ENCODE data around the gene ZNF423.
A peak's percentile ranks its signal among the peaks of the same experiment; 100 is the strongest.

ZNF423 gene

DNA sequence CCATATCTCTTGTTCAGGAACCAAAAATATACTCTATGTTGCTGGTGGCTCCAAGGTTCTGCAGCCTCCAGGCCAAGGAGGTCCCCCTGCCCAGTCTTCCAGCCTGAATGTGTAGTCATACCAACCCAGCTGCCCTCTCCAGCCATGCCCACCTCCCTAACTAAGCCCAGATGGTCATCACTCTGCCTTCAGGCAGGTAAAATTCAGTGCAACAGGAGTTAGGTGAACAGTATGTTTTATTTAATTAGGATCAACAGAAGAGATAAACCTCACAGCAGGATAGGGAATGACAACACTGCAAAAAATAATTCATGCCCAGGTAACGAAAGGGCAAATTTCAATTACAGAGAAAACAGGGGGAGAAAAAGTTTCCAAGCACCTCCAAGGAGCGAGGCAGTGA is 9.1 kb downstream of the ZNF423 start:
- 81% methylated on average over 2 of the region's 2 CpGs for WGBS
- Histone ChIP-seq H3K36me3 (ENCODE audit: insufficient read depth, low read length) (peaks cover 7% of the 10 kb centered on the region; the same call in 1 of the 2 replicates), H3K9ac (ENCODE audit: low read depth, low read length) (no peak overlapping the region), H3K4me1 (ENCODE audit: insufficient read depth, low read length) (peaks cover 61% of the 10 kb centered on the region), H3K27ac (ENCODE audit: low read depth, low read length) (no peak overlapping the region), H3K27me3 (ENCODE audit: insufficient read depth, low read length) (no peaks in the 10 kb centered on the region), H3K4me3 (ENCODE audit: low read length) (no peak overlapping the region), H3K9me3 (ENCODE audit: insufficient read depth, low read depth, low read length) (no peaks in the 10 kb centered on the region)

- Histone ChIP-seq H3K9me3 (ENCODE audit: insufficient read depth, low read depth, low read length) (no peaks in the 10 kb centered on the region), H3K4me1 (ENCODE audit: insufficient read depth, low read length) (peaks cover 42% of the 10 kb centered on the region), H3K27me3 (ENCODE audit: insufficient read depth, low read length) (no peaks in the 10 kb centered on the region), H3K27ac (ENCODE audit: low read depth, low read length) (no peak overlapping the region), H3K36me3 (ENCODE audit: insufficient read depth, low read length) (peaks cover 7% of the 10 kb centered on the region; the same call in 1 of the 2 replicates), H3K4me3 (ENCODE audit: low read length) (no peak overlapping the region), H3K9ac (ENCODE audit: low read depth, low read length) (no peak overlapping the region)
- WGBS: 54% methylated on average over 6 of the region's 6 CpGs
Measured at GRCh38 chr16:49844359-49844758, 11.6 kb downstream of the ZNF423 start.

GRCh38 chr16:49843758-49844157 is 12.2 kb downstream of the ZNF423 start:
- H3K9ac ChIP-seq (ENCODE audit: low read depth, low read length): no peak overlapping the region

DNA sequence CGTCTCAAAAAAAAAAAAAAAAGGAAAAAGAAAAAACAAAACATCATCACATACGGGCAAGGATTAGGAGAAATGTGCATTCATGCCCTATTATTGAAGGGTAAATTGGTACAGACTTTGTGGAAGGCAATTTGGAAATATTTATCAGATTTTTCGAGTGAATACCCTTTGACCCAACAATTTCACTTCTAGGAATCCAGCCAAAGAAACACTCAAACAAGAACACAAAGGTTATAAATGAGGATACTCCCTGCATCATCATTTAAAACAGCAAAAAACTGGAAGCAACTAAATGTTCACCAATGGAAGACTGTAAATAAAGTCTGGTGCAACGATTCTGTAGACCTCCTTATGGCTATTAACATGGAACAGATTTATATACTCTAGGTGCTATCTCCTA is 12.9 kb downstream of the ZNF423 start:
- Histone ChIP-seq H3K9me3 (ENCODE audit: insufficient read depth, low read depth, low read length) (no peaks in the 10 kb centered on the region), H3K9ac (ENCODE audit: low read depth, low read length) (no peak overlapping the region), H3K36me3 (ENCODE audit: insufficient read depth, low read length) (peaks cover 4% of the 10 kb centered on the region; the same call in 1 of the 2 replicates), H3K4me3 (ENCODE audit: low read length) (no peak overlapping the region), H3K27ac (ENCODE audit: low read depth, low read length) (no peak overlapping the region), H3K4me1 (ENCODE audit: insufficient read depth, low read length) (peaks cover 47% of the 10 kb centered on the region), H3K27me3 (ENCODE audit: insufficient read depth, low read length) (no peaks in the 10 kb centered on the region)
- WGBS: 96% methylated on average over 3 of the region's 4 CpGs

More at GRCh38 chr16:49843758-49844157, 12.2 kb downstream of the ZNF423 start:
- no peak overlapping the region for H3K4me3 ChIP-seq (ENCODE audit: low read length)
- H3K27me3 ChIP-seq (ENCODE audit: insufficient read depth, low read length): no peaks in the 10 kb centered on the region
- peaks cover 44% of the 10 kb centered on the region for H3K4me1 ChIP-seq (ENCODE audit: insufficient read depth, low read length)
- WGBS: 57% methylated on average over 7 of the region's 8 CpGs
- H3K27ac ChIP-seq (ENCODE audit: low read depth, low read length): no peak overlapping the region
- H3K36me3 ChIP-seq (ENCODE audit: insufficient read depth, low read length): peaks cover 7% of the 10 kb centered on the region; the same call in 1 of the 2 replicates
- H3K9me3 ChIP-seq (ENCODE audit: insufficient read depth, low read depth, low read length): no peaks in the 10 kb centered on the region

- H3K9me3 ChIP-seq (ENCODE audit: insufficient read depth, low read depth, low read length): no peaks in the 10 kb centered on the region
- no peaks in the 10 kb centered on the region for H3K27me3 ChIP-seq (ENCODE audit: insufficient read depth, low read length)
- no peak overlapping the region for H3K9ac ChIP-seq (ENCODE audit: low read depth, low read length)
- 23% methylated on average over 25 of the region's 26 CpGs for WGBS
- H3K4me3 ChIP-seq (ENCODE audit: low read length): peak overlapping the region; percentile 46
- H3K27ac ChIP-seq (ENCODE audit: low read depth, low read length): no peak overlapping the region; the same call in 1 of the 2 replicates
- H3K4me1 ChIP-seq (ENCODE audit: insufficient read depth, low read length): peaks cover 58% of the 10 kb centered on the region
- H3K36me3 ChIP-seq (ENCODE audit: insufficient read depth, low read length): no peaks in the 10 kb centered on the region
Measured at GRCh38 chr16:49839017-49839825, 16.7 kb downstream of the ZNF423 start.

- Histone ChIP-seq H3K9ac (ENCODE audit: low read depth, low read length) (peak overlapping the region; percentile 26; the same call in 1 of the 2 replicates), H3K9me3 (ENCODE audit: insufficient read depth, low read depth, low read length) (no peaks in the 10 kb centered on the region), H3K27me3 (ENCODE audit: insufficient read depth, low read length) (no peaks in the 10 kb centered on the region), H3K4me3 (ENCODE audit: low read length) (peak overlapping the region; percentile 46), H3K36me3 (ENCODE audit: insufficient read depth, low read length) (no peaks in the 10 kb centered on the region), H3K27ac (ENCODE audit: low read depth, low read length) (no peak overlapping the region), H3K4me1 (ENCODE audit: insufficient read depth, low read length) (peaks cover 58% of the 10 kb centered on the region)
- WGBS: 6% methylated on average over 63 of the region's 63 CpGs
Measured at GRCh38 chr16:49838441-49839016, 17.4 kb downstream of the ZNF423 start.

DNA sequence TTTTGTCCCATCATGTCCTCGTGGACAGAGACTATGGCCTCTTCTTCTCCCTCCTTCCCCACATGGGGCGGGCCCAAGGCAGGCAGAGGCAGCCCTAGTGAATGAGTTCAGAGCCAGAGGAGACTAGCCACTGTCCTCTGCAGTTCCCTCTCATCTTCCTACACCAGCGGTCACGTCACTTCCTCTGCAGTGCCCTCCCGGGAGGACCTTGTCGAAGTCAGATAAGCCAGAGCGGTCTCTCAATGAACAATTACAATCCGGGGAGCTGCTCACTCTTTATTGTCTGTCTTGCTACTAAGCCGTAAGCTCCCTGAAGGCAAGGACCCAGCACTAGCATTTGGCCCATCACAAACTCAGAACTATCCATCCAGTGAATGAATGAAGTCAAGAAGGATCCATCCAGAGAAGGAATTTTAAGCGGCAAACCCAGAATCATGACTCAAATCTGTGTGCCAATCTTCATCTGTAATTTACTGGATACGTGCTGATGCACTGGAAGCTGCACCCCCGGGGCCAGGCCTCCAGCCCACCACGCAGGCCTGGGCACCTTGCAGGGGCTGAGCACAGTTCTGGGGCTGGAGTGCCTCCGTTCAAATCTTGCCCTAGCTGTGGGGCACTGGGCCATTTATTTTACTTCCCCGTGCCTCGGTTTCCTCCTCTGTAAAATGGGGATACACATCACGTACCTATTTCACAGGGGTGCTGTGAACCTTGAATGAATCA is 18.1 kb downstream of the ZNF423 start:
- Histone ChIP-seq H3K4me1 (ENCODE audit: insufficient read depth, low read length) (peaks cover 58% of the 10 kb centered on the region), H3K27ac (ENCODE audit: low read depth, low read length) (no peak overlapping the region), H3K36me3 (ENCODE audit: insufficient read depth, low read length) (no peaks in the 10 kb centered on the region), H3K4me3 (ENCODE audit: low read length) (peak overlapping the region; percentile 46), H3K27me3 (ENCODE audit: insufficient read depth, low read length) (no peaks in the 10 kb centered on the region), H3K9me3 (ENCODE audit: insufficient read depth, low read depth, low read length) (no peaks in the 10 kb centered on the region), H3K9ac (ENCODE audit: low read depth, low read length) (no peak overlapping the region)
- WGBS: 74% methylated on average over 17 of the region's 17 CpGs

- 87% methylated on average over 5 of the region's 5 CpGs for WGBS
- Histone ChIP-seq H3K9me3 (ENCODE audit: insufficient read depth, low read depth, low read length) (no peaks in the 10 kb centered on the region), H3K4me1 (ENCODE audit: insufficient read depth, low read length) (peaks cover 61% of the 10 kb centered on the region), H3K36me3 (ENCODE audit: insufficient read depth, low read length) (no peaks in the 10 kb centered on the region), H3K27ac (ENCODE audit: low read depth, low read length) (no peak overlapping the region), H3K4me3 (ENCODE audit: low read length) (no peak overlapping the region), H3K27me3 (ENCODE audit: insufficient read depth, low read length) (no peaks in the 10 kb centered on the region), H3K9ac (ENCODE audit: low read depth, low read length) (no peak overlapping the region)
Measured at GRCh38 chr16:49836668-49837067, 19.2 kb downstream of the ZNF423 start.

DNA sequence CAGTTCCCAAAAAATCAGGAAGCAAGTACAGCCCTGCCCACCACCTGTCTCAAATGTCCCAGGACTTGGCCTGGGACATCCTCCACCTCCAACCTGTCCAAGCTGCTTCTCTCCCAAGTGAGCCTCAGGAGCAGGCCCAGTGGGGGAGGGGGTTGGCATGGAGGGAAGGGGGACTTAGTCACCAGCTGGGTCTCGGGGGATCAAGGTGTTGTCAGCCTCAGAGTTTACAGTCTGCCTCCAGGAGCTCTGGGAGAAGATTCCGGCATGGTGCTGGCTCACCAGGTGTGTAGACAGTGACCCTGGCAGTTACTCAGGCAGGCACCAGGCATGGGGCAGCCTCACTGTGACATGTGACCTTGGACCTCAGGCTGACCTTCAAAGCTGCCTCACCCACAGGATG is 19.7 kb downstream of the ZNF423 start:
- H3K36me3 ChIP-seq (ENCODE audit: insufficient read depth, low read length): no peaks in the 10 kb centered on the region
- H3K27me3 ChIP-seq (ENCODE audit: insufficient read depth, low read length): no peaks in the 10 kb centered on the region
- H3K4me3 ChIP-seq (ENCODE audit: low read length): no peak overlapping the region
- H3K9ac ChIP-seq (ENCODE audit: low read depth, low read length): no peak overlapping the region
- no peaks in the 10 kb centered on the region for H3K9me3 ChIP-seq (ENCODE audit: insufficient read depth, low read depth, low read length)
- WGBS: 78% methylated on average over 2 of the region's 2 CpGs
- H3K27ac ChIP-seq (ENCODE audit: low read depth, low read length): no peak overlapping the region
- peaks cover 61% of the 10 kb centered on the region for H3K4me1 ChIP-seq (ENCODE audit: insufficient read depth, low read length)

DNA sequence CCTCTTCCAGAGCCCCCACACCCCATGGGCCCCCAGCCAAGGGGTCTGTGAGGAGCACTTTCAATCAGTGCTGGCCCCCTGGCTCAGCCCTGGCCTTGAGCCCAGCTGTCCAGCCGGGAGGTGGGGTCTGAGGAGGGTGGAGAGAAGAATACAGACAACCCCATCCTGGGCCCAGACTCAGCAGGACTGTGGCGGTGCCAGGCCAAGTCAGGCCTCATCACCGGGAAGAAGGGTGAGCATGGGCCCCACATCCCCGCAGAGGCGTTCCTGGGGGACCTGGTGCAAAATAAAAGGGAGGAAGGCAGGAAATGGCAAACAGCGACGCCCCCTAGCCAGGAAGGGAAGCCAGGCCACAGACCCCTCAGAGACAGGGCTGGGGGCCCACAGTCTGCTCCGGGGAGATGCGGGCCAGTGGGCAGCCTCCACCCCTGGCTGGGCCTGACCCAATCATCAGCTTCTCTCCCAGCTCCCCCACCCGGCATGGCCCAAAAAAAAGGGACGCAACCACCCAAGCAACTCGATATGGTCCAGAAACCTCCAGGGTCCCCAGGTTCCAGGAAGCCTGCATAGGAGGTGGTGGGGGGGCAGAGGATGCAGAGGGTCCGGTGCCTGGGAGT is 20.6 kb downstream of the ZNF423 start:
- H3K27ac ChIP-seq (ENCODE audit: low read depth, low read length): peak overlapping the region; percentile 69
- no peaks in the 10 kb centered on the region for H3K9me3 ChIP-seq (ENCODE audit: insufficient read depth, low read depth, low read length)
- H3K27me3 ChIP-seq (ENCODE audit: insufficient read depth, low read length): no peaks in the 10 kb centered on the region
- H3K4me3 ChIP-seq (ENCODE audit: low read length): no peak overlapping the region
- peak overlapping the region; percentile 8; the same call in 1 of the 2 replicates for H3K9ac ChIP-seq (ENCODE audit: low read depth, low read length)
- H3K36me3 ChIP-seq (ENCODE audit: insufficient read depth, low read length): no peaks in the 10 kb centered on the region
- 48% methylated on average over 13 of the region's 13 CpGs for WGBS
- H3K4me1 ChIP-seq (ENCODE audit: insufficient read depth, low read length): peaks cover 61% of the 10 kb centered on the region
